Ramos (cell line): ENCODE measurements around the gene ENPP3.

Source experiments
- in situ Hi-C: fragments of 300-500 bp; cut with MboI; formaldehyde crosslinking; loops from one replicate; pipeline ENCODE4 v1.14.3; 2022; ENCODE audit warnings: low sequenced_read_pairs; ENCODE audit not compliant: unreplicated experiment

ENPP3 gene

GRCh38 chr6:131758920-131759319 is 121.8 kb downstream of the ENPP3 start:
- in situ Hi-C loops, result no loop called here

DNA sequence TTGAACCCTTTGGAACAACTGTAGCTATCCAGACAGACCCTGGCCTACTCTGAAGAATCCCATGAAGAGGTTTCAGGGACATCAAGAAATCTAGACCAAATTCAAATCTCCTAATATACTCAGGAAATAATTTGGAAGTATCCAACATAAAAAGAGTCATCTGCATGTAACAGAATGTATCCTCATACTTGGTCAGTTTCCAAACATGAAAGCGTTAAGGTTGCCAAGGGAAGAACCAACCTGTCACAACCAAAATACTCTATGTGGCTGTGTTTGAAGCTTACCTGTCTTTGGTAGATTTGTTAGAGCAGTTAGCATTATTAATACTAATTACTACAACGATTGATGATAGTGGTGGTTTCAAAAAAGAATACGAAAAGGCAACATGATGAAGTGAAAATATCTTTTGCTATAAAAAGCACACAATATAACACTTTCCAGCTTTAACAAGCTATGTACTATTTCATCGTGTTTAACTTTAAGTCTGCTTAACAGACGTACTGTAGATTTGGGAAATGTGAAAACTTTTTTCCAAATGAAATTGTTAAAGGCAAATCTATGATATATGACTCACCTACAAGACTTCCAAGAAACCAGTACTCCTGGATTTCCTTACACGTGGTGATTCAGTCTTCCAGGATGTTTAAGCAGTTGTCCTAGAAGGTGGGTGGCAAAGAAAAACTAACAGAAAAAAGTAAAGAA is 124.1 kb downstream of the ENPP3 start:
- in situ Hi-C loops, result no loop called here

GRCh38 chr6:131761762-131762067 is 124.6 kb downstream of the ENPP3 start:
- in situ Hi-C loops, result no loop called here

DNA sequence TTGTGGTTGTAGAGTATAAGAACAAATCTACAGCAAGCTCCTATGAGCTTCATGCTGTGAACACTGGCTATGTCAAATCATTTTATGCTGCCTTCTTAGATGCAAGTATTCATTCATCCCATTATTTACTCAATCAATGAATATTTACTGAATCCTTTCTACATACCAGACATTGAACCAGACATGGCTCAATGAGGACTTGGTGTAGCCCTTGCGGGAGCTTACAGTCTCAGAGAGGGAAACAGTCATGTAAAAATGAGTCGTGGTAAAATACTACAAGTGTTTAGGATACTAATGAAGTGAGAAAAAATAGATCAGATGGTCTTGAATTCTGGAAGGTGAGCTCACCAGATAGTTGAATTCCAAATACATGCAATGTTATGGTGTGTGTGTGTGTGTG is 125.9 kb downstream of the ENPP3 start:
- in situ Hi-C loops, result no loop called here

GRCh38 chr6:131763749-131764148 is 126.6 kb downstream of the ENPP3 start:
- in situ Hi-C loops, result no loop called here

GRCh38 chr6:131764350-131764749 is 127.2 kb downstream of the ENPP3 start:
- in situ Hi-C loops, result no loop called here

- in situ Hi-C loops, result no loop called here
These were observed 128.1 kb downstream of the ENPP3 start for GRCh38 chr6:131765081-131765803.

- in situ Hi-C loops, result no loop called here
These were observed 128.7 kb downstream of the ENPP3 start for GRCh38 chr6:131765804-131766135.

DNA sequence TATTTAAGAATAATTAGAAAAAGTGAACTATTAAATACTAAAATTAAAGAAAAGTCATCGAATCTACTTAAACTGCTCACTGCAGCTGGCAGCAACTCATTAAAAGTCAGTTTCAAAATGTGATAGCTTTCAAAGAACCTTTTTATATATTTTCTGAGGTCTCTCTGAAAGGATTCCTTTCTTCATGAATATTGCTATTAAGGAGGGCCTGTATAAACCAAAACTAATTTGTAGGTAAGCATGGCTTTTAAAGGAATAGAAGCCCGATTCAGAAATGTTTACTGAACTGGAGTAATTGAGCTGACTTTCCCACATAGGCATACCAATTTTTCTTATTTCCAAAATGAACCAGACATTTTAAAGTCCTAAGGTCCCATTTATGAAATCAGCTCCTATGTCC is 129.5 kb downstream of the ENPP3 start:
- in situ Hi-C loops, result no loop called here

DNA sequence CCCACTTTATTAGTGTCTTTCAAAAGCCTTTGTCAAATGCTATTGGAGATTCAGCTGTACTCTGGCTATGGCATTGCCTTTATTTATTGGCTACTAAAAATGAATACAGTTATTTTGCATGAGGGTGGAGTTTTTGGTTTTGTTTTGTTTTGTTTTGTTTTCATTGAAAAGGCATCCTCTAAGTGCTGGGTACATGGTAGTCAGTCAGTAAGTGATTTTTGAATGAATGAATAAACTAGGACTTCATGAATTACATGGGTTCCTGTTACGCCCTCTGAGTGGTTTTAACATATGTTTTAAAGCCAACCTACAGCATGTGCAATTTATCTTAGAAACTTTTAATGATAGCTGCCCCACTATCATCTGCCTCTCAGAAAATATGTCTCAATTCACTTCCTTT is 131.9 kb downstream of the ENPP3 start:
- in situ Hi-C loops, result no loop called here

DNA sequence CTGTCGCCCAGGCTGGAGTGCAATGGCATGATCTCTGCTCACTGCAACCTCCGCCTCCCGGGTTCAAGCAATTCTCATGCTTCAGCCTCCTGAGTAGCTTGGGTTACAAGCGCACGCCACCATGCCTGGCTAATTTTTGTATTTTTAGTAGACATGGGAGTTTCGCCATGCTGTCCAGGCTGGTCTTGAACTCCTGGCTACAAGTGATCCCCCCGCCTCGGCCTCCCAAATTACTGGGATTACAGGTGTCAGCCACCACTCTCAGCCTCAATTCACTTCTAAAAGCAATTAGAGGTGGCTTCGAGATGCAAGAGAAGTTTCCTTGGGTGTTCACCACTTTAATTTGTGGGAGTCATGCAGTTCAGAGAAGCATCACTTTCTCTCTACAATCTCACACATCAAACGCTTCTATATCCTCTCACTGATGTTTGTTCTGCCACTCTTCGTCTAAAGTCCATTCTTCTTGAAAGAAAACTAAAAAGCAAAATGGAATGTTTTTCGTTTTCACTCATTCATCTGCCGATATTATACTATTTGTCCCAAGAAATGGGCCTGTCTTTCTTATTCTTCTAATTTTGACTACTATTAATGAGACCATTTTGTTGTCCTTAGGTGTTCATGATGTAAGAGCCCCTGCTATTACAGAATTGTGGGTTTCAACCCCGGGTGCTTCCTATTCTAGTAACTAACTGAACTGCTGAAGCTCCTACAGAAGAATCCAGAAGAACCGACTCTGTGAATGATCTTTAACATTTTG is 132.5 kb downstream of the ENPP3 start:
- in situ Hi-C loops, result no loop called here

DNA sequence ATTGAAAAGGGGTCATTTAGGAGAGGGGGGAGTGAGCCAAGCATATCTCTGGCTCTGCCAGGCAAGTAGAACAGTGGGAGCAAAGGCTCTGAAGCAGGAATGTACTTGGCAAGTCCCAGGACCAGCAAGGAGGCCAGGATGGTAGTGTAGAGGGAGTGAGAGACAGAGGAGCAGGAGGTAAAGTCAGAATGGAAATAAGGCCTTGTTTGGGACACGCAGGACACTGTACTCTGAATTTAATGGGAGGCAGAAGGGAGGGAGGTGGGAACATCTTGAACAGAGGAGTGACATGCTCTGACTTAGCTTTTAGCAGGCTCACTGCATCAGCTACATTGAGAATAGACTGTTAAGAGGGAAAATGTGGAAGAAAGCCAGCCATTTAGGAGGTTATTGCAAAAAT is 133.7 kb downstream of the ENPP3 start:
- in situ Hi-C loops, result no loop called here

DNA sequence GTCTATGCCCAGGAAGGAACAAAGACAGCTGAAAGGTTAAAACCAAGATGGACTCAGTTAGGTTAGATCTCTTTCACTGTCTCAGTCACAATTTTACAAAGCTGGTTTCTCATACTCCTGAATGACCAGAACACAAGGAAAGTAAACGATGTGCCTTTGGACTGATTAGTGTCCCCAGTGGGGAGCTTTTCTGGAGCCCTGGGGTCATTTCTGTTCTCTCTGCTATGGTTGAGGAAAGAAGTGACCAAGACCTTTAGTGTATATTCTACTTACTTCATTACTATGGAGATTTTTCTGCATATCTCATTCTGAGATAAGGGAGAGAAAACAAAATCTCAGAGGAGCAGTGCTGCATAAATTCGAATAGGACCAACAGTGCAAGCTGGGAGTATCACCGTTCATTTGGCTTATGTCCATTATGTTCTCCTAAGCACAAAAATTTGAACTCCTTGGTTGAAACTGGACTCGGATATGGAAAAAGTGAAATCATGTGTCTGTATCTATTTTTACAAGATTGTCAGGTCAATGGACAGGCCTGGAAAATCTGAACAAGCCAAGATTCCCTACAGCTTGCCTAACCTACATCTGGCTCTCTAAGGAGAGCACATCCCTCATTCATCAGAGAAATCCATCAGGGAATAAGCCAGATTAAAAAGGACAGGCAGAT is 136.3 kb downstream of the ENPP3 start:
- in situ Hi-C loops, result no loop called here

- in situ Hi-C loops, result no loop called here
These were observed 138.8 kb downstream of the ENPP3 start for GRCh38 chr6:131775886-131776285.

- in situ Hi-C loops, result no loop called here
These were observed 139.9 kb downstream of the ENPP3 start for GRCh38 chr6:131776985-131777384.

DNA sequence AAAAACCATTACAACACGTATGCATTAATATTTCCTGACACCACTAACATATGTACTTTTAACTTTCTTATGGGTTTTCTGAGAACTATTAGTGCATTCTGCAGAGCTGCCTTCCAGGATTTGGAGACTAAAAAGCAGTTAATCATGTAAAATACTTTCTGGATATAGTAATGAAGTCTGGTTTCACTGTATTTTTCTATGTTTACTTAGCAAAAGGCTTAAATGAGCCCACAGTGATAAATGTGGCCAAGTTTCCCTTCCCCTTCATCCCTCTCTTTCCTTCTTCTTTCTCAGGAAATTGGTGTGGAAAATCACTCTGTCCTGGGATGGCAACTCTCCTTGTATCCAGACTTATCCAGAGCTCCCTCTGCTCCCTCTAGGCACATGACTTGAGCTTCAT is 141.1 kb downstream of the ENPP3 start:
- in situ Hi-C loops, result no loop called here

GRCh38 chr6:131779304-131779703 is 142.2 kb downstream of the ENPP3 start:
- in situ Hi-C loops, result no loop called here

DNA sequence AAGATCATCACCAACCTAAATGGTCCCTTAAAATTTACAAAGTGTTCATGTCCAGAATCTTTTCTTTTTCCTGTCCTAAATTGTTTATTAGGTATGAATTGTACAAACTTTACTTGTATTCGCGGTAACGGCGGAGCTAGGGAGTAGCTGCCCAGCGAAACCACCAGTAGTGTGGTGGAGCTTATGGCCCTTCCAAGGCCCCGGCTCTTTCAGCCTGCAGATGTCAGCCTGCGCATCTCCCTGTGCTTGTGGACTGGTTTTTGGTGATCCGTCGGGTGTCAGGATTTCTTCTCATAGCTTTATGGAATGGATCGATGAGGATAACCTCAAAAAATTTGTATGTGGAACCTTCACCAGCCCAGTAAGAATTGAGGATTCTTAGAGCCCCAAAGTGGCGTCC is 143.5 kb downstream of the ENPP3 start:
- in situ Hi-C loops, result no loop called here

GRCh38 chr6:131781687-131782086 is 144.6 kb downstream of the ENPP3 start:
- in situ Hi-C loops, result no loop called here

DNA sequence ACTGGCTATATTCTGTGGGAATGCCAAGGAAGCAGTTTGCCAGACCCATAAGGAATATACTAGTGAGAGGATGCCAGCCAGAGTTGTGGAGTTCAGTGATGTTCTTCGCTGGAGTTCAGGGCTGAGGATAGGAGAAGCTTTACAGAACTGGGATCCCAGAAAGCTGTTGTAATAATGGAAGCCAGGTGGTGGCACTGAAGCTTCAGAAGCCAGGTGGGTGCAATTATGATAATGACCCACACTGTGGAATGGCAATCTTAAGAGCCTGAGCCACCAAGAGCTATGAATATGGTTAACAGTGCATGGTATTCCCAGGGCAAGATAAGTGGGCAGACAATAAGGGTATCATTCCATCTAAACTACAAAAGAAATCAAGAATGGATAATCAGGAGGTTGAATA is 145.7 kb downstream of the ENPP3 start:
- in situ Hi-C loops, result no loop called here

DNA sequence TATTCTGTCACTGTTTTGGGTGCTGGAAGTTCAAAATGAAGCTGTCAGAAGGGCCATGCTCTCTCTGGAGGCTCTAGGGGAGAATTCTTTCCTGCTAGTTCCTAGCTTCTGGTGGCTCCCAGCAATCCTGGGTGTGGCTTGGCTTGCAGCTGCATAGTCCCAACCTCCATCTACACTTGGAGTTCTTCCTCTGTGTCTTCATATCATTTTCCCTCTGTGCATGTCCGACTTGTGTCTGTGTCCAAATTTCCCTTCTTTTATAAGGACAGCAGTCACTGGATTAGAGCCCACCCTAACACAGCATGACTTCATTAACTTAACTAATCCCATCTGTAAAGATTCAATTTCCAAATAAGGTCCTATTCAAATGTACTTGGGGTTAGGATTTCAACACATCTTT is 147.5 kb downstream of the ENPP3 start:
- in situ Hi-C loops, result no loop called here
